K562 (cell line): ENCODE data around the gene HSD17B1. TPM values are rescaled to one million over a fixed set of nuclear protein-coding genes. Genes with fewer than 3 reads are reported as not detected.
A peak's percentile ranks its signal among the peaks of the same experiment; 100 is the strongest.

Source experiments
- ATAC-seq: fragments of 200-7000 bp; cut with Tn5 transposase; 3 replicates; pipeline ENCODE4 v1.9.1; 2020; ENCODE audit warnings: moderate library complexity
- BruUV-seq: library from RNA; stranded (reverse); fragments of 400-500 nt; replicated peaks from 2 replicates; lab custom pipeline; 2021; lab: Mats Ljungman, UMichigan
- CTCF ChIA-PET: fragments of 300-600 bp; formaldehyde crosslinking; extraction: SDS; loops from one replicate; lab custom pipeline; 2021; ENCODE audit warnings: low intra/inter-chr PET ratio; lab: Yijun Ruan, JAX
- POLR2A ChIA-PET: fragments of 300-600, 350-650 bp; sonication (Branson Sonifier 250); formaldehyde crosslinking; extraction: SDS; loops from one replicate; lab custom pipeline; 2021; ENCODE audit warnings: antibody characterized with exemption, inconsistent platforms; lab: Yijun Ruan, JAX
- DNase-seq, 4 experiments: peaks; one replicate each; pipeline versions ENCODE4 v3.0.0 to v3.0.0-alpha.2; 2011 to 2018; ENCODE audit warnings: low spot score in 3 of 4, mixed read lengths in 3 of 4; ENCODE audit errors: extremely low read depth in 1 of 4
- FAIRE-seq: peaks from 2 replicates; lab custom pipeline; 2011; peaks lifted over from hg19 to GRCh38; lab: Jason Lieb, UNC
- H2AFZ ChIP-seq: 2 replicates; pipeline ENCODE4 v1.6.0; 2011; ENCODE audit warnings: low read depth, low read length, control low read depth, inconsistent platforms
- H3K27ac ChIP-seq: fragments of 200-600 bp; 3 replicates; pipeline ENCODE4 v1.8.0; 2011; ENCODE audit warnings: low read depth, mild to moderate bottlenecking, control low read depth, inconsistent platforms, low read length, moderate library complexity, mixed read lengths; ENCODE audit errors: extremely low read depth
- H3K27me3 ChIP-seq, 2 experiments: fragments of 300-600 bp in 1 of 2; 2 replicates in 1 of 2; 3 replicates in 1 of 2; pipeline versions ENCODE4 v1.6.0 to v1.8.0; 2011; ENCODE audit warnings: inconsistent platforms in 2 of 2, low read length in 2 of 2, mild to moderate bottlenecking in 1 of 2, mixed read lengths in 1 of 2, moderate library complexity in 1 of 2; ENCODE audit not compliant: control insufficient read depth in 2 of 2, insufficient read depth in 2 of 2
- H3K36me3 ChIP-seq: fragments of 300-600 bp; 3 replicates; pipeline ENCODE4 v1.8.0; 2011; ENCODE audit warnings: mild to moderate bottlenecking, low read length, inconsistent platforms; ENCODE audit not compliant: control insufficient read depth, insufficient read depth
- H3K4me1 ChIP-seq, 2 experiments: fragments of 200-600 bp in 1 of 2; replicated peaks in 1 of 2; 2 replicates in 1 of 2; 3 replicates in 1 of 2; pipeline versions ENCODE4 v1.5.1 to v1.8.0; 2011; ENCODE audit warnings: inconsistent platforms in 2 of 2, low read length in 2 of 2, mild to moderate bottlenecking in 1 of 2, mixed read lengths in 1 of 2, moderate library complexity in 1 of 2; ENCODE audit not compliant: control insufficient read depth in 2 of 2, insufficient read depth in 2 of 2
- H3K4me2 ChIP-seq: 2 replicates; pipeline ENCODE4 v1.6.1; 2011; ENCODE audit warnings: low read length, control low read depth, inconsistent platforms, mixed read lengths; ENCODE audit not compliant: insufficient read depth
- H3K4me3 ChIP-seq: fragments of 200-600 bp; sonication (generic), shearing (Covaris generic); 2 replicates; pipeline ENCODE4 v1.5.1; 2016; ENCODE audit warnings: control low read depth, inconsistent platforms
- H3K79me2 ChIP-seq: fragments of 200-600 bp; 3 replicates; pipeline ENCODE4 v1.8.0; 2011; ENCODE audit warnings: low read length, inconsistent platforms; ENCODE audit not compliant: control insufficient read depth, insufficient read depth
- H3K9ac ChIP-seq, 2 experiments: 2 replicates each; pipeline versions ENCODE4 v1.6.0 to v1.6.1; 2011; ENCODE audit warnings: low read depth in 2 of 2, low read length in 2 of 2, control low read depth in 1 of 2, inconsistent platforms in 1 of 2, mild to moderate bottlenecking in 1 of 2, mixed read lengths in 1 of 2; ENCODE audit not compliant: insufficient read depth in 1 of 2
- H3K9me1 ChIP-seq: one replicate; pipeline ENCODE4 v1.6.0; 2011; ENCODE audit warnings: inconsistent platforms, mild to moderate bottlenecking, low read length, moderate library complexity; ENCODE audit not compliant: control insufficient read depth, insufficient read depth
- H3K9me3 ChIP-seq: replicated peaks from 2 replicates; pipeline ENCODE4 v1.5.1; 2011; ENCODE audit warnings: low read depth, low read length, inconsistent platforms; ENCODE audit not compliant: control insufficient read depth, insufficient read depth
- H4K20me1 ChIP-seq: replicated peaks from 2 replicates; pipeline ENCODE4 v1.6.1; 2011; ENCODE audit warnings: low read length, inconsistent platforms, mixed read lengths; ENCODE audit not compliant: control insufficient read depth, insufficient read depth
- ARNT ChIP-seq, 2 experiments: fragments of 450-650 bp; IDR thresholded peaks; 2 replicates each; pipeline ENCODE4 v1.6.1; 2016; ENCODE audit warnings: mild to moderate bottlenecking in 1 of 2
- CTCFL ChIP-seq: IDR thresholded peaks from 2 replicates; pipeline ENCODE4 v1.6.1; 2011; ENCODE audit warnings: borderline replicate concordance, low read depth, mild to moderate bottlenecking, moderate library complexity, low read length; ENCODE audit not compliant: insufficient read depth, poor library complexity, severe bottlenecking
- IRF9 ChIP-seq: fragments of 450-650 bp; IDR thresholded peaks from 2 replicates; pipeline ENCODE4 v1.6.1; 2016; ENCODE audit warnings: missing biosample characterization, missing genetic modification characterization
- JUND ChIP-seq, 2 experiments: IDR thresholded peaks; 2 replicates in 1 of 2; 3 replicates in 1 of 2; pipeline ENCODE4 v1.6.1; 2011; ENCODE audit warnings: borderline replicate concordance in 2 of 2, low read depth in 2 of 2, low read length in 2 of 2, improper control_type of control experiment in 1 of 2, missing biosample characterization in 1 of 2, missing genetic modification characterization in 1 of 2, missing genetic modification reagents in 1 of 2
- L3MBTL2 ChIP-seq: fragments of 450-650 bp; IDR thresholded peaks from 2 replicates; pipeline ENCODE4 v1.6.1; 2016; ENCODE audit warnings: mild to moderate bottlenecking, moderate library complexity
- PCBP1 ChIP-seq: fragments of 200-400 bp; formaldehyde crosslinking; IDR thresholded peaks from 2 replicates; pipeline ENCODE4 v1.6.1; 2018; ENCODE audit warnings: mild to moderate bottlenecking, low read depth, low read length; ENCODE audit not compliant: poor library complexity, severe bottlenecking
- RBFOX2 ChIP-seq: fragments of 200-400 bp; formaldehyde crosslinking; IDR thresholded peaks from 2 replicates; pipeline ENCODE4 v1.6.1; 2017; ENCODE audit warnings: low read depth, mild to moderate bottlenecking, low read length, moderate library complexity
- SMARCE1 ChIP-seq: fragments of 450-650 bp; IDR thresholded peaks from 2 replicates; pipeline ENCODE4 v1.7.1; 2016; ENCODE audit warnings: mild to moderate bottlenecking
- ZNF311 ChIP-seq: fragments of 250-450 bp; sonication (Bioruptor Pico); IDR thresholded peaks from 2 replicates; pipeline ENCODE4 v1.4.0; 2020; ENCODE audit warnings: mild to moderate bottlenecking, moderate library complexity
- WGBS: fragments of 100-300 bp; shearing (Covaris generic); methylation state at CpG from one replicate; pipeline ENCODE4 v1.1.6; 2016; ENCODE audit warnings: low coverage, mixed read lengths; ENCODE audit not compliant: insufficient coverage; ENCODE audit errors: missing lambda C conversion rate; 5-methylcytosine and 5-hydroxymethylcytosine counted together
- in situ Hi-C: fragments of 300-500 bp; cut with MboI; formaldehyde crosslinking; loops from 4 replicates; pipeline ENCODE4 v1.15.0; 2018; ENCODE audit warnings: inconsistent platforms, mixed read lengths
- intact Hi-C: fragments of 100-400 bp; cut with micrococcal nuclease; formaldehyde crosslinking; loops from 2 replicates; pipeline ENCODE4 v1.14.2; 2022
- polyA plus RNA-seq, 8 experiments: library from polyadenylated mRNA; depleted of rRNA in 4 of 8; stranded (reverse) in 5 of 8; unstranded in 3 of 8; fragments of >200 nt; fragmentation: Nextera tagmentation in 2 of 8; fragmentation: Illumina TruSeq in 1 of 8; extraction: Ambion mirVana in 2 of 8; extraction: Trizol in 1 of 8; gene quantifications; 2 replicates each; pipeline versions ENCODE4 v1.2.1 to v1.2.3, GENCODE V29; 2011 to 2014; ENCODE audit warnings: inconsistent platforms in 1 of 8, missing spikeins in 1 of 8
- total RNA-seq, 7 experiments: library from RNA; depleted of rRNA in 6 of 7; stranded (reverse); fragments of >200 nt in 6 of 7; fragmentation: Illumina TruSeq in 2 of 7; extraction: Trizol in 2 of 7; gene quantifications; 2 replicates each; pipeline versions ENCODE4 v1.2.1 to v1.2.3, GENCODE V29; 2011 to 2021; ENCODE audit warnings: low replicate concordance in 1 of 7
- TF ChIP-seq, protein P1 (sequence below): fragments of 250-450 bp; sonication (Bioruptor Pico); IDR thresholded peaks from 2 replicates; pipeline ENCODE4 v1.4.0; 2020; ENCODE audit warnings: borderline replicate concordance
- TF ChIP-seq, protein P2 (sequence below), 2 experiments: fragments of 250-450 bp in 1 of 2; fragments of 450-650 bp in 1 of 2; sonication (Bioruptor Pico) in 1 of 2; IDR thresholded peaks; 2 replicates each; pipeline versions ENCODE4 v1.6.1 to v1.8.0; 2016 to 2021; ENCODE audit warnings: mild to moderate bottlenecking in 2 of 2, moderate library complexity in 2 of 2, missing compliant biosample characterization in 1 of 2, missing genetic modification characterization in 1 of 2

HSD17B1 gene
- total and polyA plus RNA-seq, 9 of the 15 experiments (the other 6 are each of a cell fraction or from before 2014, with no cell fraction given) = 0.55 to 21.1 (median 3.6) TPM

DNA sequence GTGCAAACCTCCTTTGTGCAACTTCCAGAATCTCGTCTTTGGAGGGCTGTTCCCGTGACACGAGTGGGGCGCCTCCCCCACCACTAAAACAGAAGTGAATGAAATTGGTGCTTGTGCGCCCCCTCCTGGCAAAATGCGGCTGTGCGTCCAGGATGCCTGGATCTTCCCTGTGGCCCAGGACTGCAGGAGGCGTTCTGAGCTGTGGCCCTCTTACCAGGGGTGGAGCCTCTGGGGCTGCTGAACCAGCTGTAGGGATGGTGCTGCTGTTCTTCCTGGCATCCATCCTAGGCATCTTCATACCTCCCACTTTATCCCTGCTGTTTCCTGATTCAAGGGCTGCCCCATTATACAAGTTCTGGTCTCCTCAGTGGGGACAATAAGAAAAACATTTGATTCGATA is 35.2 kb upstream of the HSD17B1 start (continued):
- TF ChIP-seq JUND (IDR thresholded peaks at IDR 0.05; ENCODE audit: borderline replicate concordance, low read depth, low read length) (0 out of 2 replicates have a peak, but pooled peaks have one; percentile 19), JUND (tag; IDR thresholded peaks at IDR 0.05; ENCODE audit: borderline replicate concordance, low read depth, low read length) (peak; percentile 28; the same call in 1 of the 3 replicates), CTCFL (peak; percentile 78)

- no peak overlapping the region for H3K4me3 ChIP-seq
- peaks cover 7% of the 10 kb centered on the region for H3K9me1 ChIP-seq
- peak overlapping the region; percentile 63 for H3K4me2 ChIP-seq
- ChIA-PET POLR2A (interaction anchor here (0.7 to 3.9 kb wide), 15 partner anchors 9 to 210 kb away, joined by 3 to 15 read pairs (median 4); partner anchors contain the start of genes CAVIN1, NAGLU, PSMC3IP and STAT3), CTCF (interaction anchor here (1.1 to 2.9 kb wide), 5 partner anchors 9 to 255 kb away, joined by 3 to 43 read pairs (median 6); partner anchors contain the start of gene VPS25)
- WGBS = 24% methylated on average over 9 of the region's 9 CpGs
- TSS peak; percentile 6 for BruUV-seq
- H2AFZ ChIP-seq = no peak overlapping the region
- H3K9me3 ChIP-seq = no peaks in the 10 kb centered on the region
- in situ Hi-C loops = no loop called here
- peak; percentile 37 to 81 (median 52) for DNase-seq
- H3K9ac ChIP-seq = peak overlapping the region; percentile 8 to 62; a peak in 3 of 4 replicates
- no peak for FAIRE-seq
- H3K79me2 ChIP-seq = peaks cover 11% of the 10 kb centered on the region; the same call in 1 of the 3 replicates
- peaks cover 87% of the 10 kb centered on the region for H3K36me3 ChIP-seq
- no peaks in the 10 kb centered on the region for H4K20me1 ChIP-seq
- peaks cover 51 to 69% of the 10 kb centered on the region in 2 experiments for H3K4me1 ChIP-seq
- intact Hi-C loops = loop anchor here (5.0 kb wide), 4 partner anchors 46 to 196 kb away; no protein-coding TSS in a partner anchor
- H3K27me3 ChIP-seq = no peaks in the 10 kb centered on the region
- H3K27ac ChIP-seq = peak overlapping the region; percentile 86
- peak; percentile 9 for ATAC-seq
- TF ChIP-seq, protein P1, sequence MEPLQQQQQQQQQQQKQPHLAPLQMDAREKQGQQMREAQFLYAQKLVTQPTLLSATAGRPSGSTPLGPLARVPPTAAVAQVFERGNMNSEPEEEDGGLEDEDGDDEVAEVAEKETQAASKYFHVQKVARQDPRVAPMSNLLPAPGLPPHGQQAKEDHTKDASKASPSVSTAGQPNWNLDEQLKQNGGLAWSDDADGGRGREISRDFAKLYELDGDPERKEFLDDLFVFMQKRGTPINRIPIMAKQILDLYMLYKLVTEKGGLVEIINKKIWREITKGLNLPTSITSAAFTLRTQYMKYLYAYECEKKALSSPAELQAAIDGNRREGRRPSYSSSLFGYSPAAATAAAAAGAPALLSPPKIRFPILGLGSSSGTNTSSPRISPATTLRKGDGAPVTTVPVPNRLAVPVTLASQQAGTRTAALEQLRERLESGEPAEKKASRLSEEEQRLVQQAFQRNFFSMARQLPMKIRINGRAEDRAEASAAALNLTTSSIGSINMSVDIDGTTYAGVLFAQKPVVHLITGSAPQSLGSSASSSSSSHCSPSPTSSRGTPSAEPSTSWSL (CRISPR knock-in tag) = no peak
- peak; percentile 50; the same call in 1 of the 2 replicates for TF ChIP-seq SMARCE1
- TF ChIP-seq L3MBTL2 = no peak
- TF ChIP-seq IRF9 (tag) = no peak
- TF ChIP-seq PCBP1 = no peak
- TF ChIP-seq, protein P2, sequence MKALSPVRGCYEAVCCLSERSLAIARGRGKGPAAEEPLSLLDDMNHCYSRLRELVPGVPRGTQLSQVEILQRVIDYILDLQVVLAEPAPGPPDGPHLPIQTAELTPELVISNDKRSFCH (CRISPR knock-in tag; IDR thresholded peaks at IDR 0.05) = no peak
- TF ChIP-seq, protein P2 (tag; IDR thresholded peaks at IDR 0.05) = no peak
- no peak for TF ChIP-seq RBFOX2
- no peak for TF ChIP-seq ARNT (IDR thresholded peaks at IDR 0.05)
- no peak for TF ChIP-seq ZNF311 (CRISPR knock-in tag)
These were observed 34.5 kb upstream of the HSD17B1 start for GRCh38 chr17:42518046-42518754.
